Activated B cell treated with CpG ODN at 0.5 μM for 24 hours (primary cell): ENCODE data around the gene GGACT. TPM values are rescaled to one million over a fixed set of nuclear protein-coding genes. Genes with fewer than 3 reads are reported as not detected.

Source experiments
- ATAC-seq: fragments of 200-7000 bp; cut with Tn5 transposase; one replicate; pipeline ENCODE4 v1.10.0; 2021; ENCODE audit warnings: low read depth, mild to moderate bottlenecking, moderate library complexity
- CTCF ChIA-PET: fragments of 350-600 bp; sonication (Branson Sonifier 250); formaldehyde crosslinking; loops from one replicate; lab custom pipeline; 2021; ENCODE audit warnings: antibody characterized with exemption; lab: Charles Lee
- POLR2A ChIA-PET: fragments of 350-600 bp; sonication (Branson Sonifier 250); formaldehyde crosslinking; loops from one replicate; lab custom pipeline; 2021; ENCODE audit warnings: antibody characterized with exemption; lab: Charles Lee
- DNase-seq: peaks from one replicate; pipeline ENCODE4 v3.0.0; 2022
- H3K27ac Mint-ChIP-seq: one replicate; pipeline ENCODE4 v1.8.0; 2020; ENCODE audit warnings: mixed read lengths
- H3K27me3 Mint-ChIP-seq: one replicate; pipeline ENCODE4 v1.8.0; 2021; ENCODE audit warnings: mixed read lengths
- H3K36me3 Mint-ChIP-seq: one replicate; pipeline ENCODE4 v1.8.0; 2021; ENCODE audit warnings: low read depth, mixed read lengths
- H3K4me1 Mint-ChIP-seq: one replicate; pipeline ENCODE4 v1.8.0; 2021; ENCODE audit warnings: mixed read lengths
- H3K4me3 Mint-ChIP-seq: one replicate; pipeline ENCODE4 v1.8.0; 2020; ENCODE audit warnings: mild to moderate bottlenecking, mixed read lengths
- H3K9me3 Mint-ChIP-seq: one replicate; pipeline ENCODE4 v1.8.0; 2020; ENCODE audit warnings: mixed read lengths
- intact Hi-C: fragments of 100-400 bp; cut with micrococcal nuclease; formaldehyde crosslinking; loops from one replicate; pipeline ENCODE4 v1.15.1; 2024
- total RNA-seq: library from RNA; stranded (reverse); gene quantifications from 2 replicates; pipeline ENCODE4 v1.2.3, GENCODE V29; 2022
- TF ChIP-seq, protein P1 (sequence below): fragments of 200-600 bp; IDR thresholded peaks from one replicate; pipeline ENCODE4 v1.8.0; 2022; ENCODE audit warnings: antibody characterized with exemption, mild to moderate bottlenecking

GGACT gene
- total RNA-seq, 1 donor from 2014 or later: 6.5 TPM

DNA sequence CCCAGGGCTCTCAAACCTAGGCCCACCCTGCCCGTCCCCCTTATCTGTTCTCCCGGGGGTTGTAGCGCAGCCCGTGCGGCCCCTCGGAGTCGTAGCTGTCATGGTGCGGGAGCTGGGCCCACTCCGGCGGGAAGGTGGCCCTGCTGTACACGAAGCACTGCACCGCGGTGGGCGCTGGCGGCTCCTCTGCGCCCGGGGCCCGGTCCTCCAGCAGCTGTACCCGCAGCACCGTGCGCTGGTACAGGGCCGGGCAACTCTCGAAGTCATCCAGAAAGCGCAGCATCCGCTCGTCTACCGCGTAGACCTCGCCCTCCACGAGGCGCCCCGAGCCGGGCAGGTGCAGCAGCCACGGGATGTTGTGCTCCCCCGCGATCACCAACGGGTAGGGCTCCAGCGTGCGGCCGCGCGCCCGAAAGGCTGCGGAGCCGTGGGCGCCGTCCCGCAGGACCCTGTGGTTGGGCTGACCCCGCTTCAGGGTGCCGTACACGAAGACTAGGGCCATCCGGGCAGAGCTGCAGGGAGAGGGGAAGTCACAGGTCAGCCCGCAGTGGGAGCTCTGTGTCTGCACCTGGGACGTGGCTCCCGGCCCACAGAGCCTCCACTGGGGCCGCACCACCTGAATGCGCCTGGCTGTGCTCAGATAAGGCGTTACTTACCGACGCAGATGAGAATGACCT is 56.4 kb downstream of the GGACT start:
- CTCF ChIA-PET: no interaction called here
- TF ChIP-seq, protein P1, sequence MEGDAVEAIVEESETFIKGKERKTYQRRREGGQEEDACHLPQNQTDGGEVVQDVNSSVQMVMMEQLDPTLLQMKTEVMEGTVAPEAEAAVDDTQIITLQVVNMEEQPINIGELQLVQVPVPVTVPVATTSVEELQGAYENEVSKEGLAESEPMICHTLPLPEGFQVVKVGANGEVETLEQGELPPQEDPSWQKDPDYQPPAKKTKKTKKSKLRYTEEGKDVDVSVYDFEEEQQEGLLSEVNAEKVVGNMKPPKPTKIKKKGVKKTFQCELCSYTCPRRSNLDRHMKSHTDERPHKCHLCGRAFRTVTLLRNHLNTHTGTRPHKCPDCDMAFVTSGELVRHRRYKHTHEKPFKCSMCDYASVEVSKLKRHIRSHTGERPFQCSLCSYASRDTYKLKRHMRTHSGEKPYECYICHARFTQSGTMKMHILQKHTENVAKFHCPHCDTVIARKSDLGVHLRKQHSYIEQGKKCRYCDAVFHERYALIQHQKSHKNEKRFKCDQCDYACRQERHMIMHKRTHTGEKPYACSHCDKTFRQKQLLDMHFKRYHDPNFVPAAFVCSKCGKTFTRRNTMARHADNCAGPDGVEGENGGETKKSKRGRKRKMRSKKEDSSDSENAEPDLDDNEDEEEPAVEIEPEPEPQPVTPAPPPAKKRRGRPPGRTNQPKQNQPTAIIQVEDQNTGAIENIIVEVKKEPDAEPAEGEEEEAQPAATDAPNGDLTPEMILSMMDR: no peak
- ATAC-seq (no peak), DNase-seq (no peak)
- no peaks in the 10 kb centered on the region for H3K9me3 Mint-ChIP-seq
- POLR2A ChIA-PET: no interaction called here
- intact Hi-C loops: no loop called here
- H3K27me3 Mint-ChIP-seq: no peaks in the 10 kb centered on the region
- no peak overlapping the region for H3K27ac Mint-ChIP-seq
- H3K4me3 Mint-ChIP-seq: no peak overlapping the region
- H3K36me3 Mint-ChIP-seq: peaks cover 18% of the 10 kb centered on the region
- H3K4me1 Mint-ChIP-seq: no peaks in the 10 kb centered on the region

DNA sequence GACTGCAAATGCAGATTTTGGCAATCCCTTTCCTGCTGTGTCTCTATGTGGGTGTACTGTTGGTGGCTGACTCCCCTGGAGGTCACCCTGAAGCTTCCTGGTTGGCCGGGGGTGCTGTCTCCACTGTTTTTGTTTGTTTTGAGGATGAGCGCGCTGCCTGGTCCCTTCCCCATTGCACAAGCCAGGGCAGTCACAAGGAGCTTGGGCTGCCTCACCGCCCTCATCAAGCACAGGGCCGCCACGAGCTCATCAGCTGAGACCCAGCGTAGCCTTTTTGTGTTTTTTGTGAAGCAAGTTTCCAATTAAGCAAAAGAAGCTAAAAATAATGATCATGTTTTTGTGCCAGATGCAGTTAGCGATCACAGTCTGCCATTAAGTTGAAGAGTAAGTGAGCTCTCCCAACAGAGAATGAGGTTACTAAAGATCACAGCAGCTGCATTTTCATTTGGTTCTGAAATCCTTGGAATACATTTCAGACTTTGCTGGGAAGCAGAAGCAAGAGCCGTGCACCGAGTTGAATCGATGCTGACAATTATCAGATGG is 57.8 kb downstream of the GGACT start:
- Mint-ChIP-seq H3K36me3 (peaks cover 18% of the 10 kb centered on the region), H3K4me3 (no peak overlapping the region), H3K27me3 (no peaks in the 10 kb centered on the region), H3K27ac (no peak overlapping the region), H3K9me3 (no peaks in the 10 kb centered on the region), H3K4me1 (no peaks in the 10 kb centered on the region)
- no peak for DNase-seq
- no peak for ATAC-seq
- intact Hi-C loops: no loop called here
- CTCF ChIA-PET: interaction anchor here (1.1 kb wide), 1 partner anchor 16 kb away, joined by 3 read pairs; no protein-coding TSS in a partner anchor
- TF ChIP-seq, protein P1: no peak
- POLR2A ChIA-PET: interaction anchor here (0.6 kb wide), 1 partner anchor 915 kb away, joined by 7 read pairs; no protein-coding TSS in a partner anchor

DNA sequence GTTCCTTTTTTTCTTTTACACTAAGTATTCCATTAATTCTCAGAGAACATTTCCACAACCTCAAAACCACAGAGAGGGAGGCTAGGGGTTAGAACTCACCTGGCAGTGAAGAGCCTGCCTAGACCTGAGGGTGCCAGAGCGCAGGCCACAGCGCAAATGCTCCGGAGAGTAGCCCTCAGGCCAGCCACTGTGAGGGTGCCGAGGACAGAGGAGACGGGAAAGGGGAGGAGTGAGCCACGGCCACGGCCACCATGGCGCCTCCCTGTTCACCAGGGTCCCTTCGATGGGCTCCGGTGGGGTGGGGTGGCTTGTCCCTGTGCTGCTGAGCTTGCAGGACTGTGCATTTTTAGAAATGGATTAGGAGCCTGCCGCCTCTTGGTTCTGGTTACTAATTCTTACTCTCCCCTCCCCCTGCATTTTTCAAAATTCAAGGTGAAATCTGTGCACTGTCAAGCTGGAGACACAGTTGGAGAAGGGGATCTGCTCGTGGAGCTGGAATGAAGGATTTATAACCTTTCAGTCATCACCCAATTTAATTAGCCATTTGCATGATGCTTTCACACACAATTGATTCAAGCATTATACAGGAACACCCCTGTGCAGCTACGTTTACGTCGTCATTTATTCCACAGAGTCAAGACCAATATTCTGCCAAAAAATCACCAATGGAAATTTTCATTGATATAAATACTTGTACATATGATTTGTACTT is 58.8 kb downstream of the GGACT start:
- ATAC-seq (no peak), DNase-seq (no peak)
- H3K4me1 Mint-ChIP-seq: no peaks in the 10 kb centered on the region
- H3K27ac Mint-ChIP-seq: no peak overlapping the region
- H3K36me3 Mint-ChIP-seq: peaks cover 18% of the 10 kb centered on the region
- POLR2A ChIA-PET: no interaction called here
- no peaks in the 10 kb centered on the region for H3K27me3 Mint-ChIP-seq
- CTCF ChIA-PET: interaction anchor here (1.1 kb wide), 1 partner anchor 15 kb away, joined by 3 read pairs; no protein-coding TSS in a partner anchor
- H3K9me3 Mint-ChIP-seq: no peaks in the 10 kb centered on the region
- intact Hi-C loops: no loop called here
- H3K4me3 Mint-ChIP-seq: no peak overlapping the region
- TF ChIP-seq, protein P1: no peak

DNA sequence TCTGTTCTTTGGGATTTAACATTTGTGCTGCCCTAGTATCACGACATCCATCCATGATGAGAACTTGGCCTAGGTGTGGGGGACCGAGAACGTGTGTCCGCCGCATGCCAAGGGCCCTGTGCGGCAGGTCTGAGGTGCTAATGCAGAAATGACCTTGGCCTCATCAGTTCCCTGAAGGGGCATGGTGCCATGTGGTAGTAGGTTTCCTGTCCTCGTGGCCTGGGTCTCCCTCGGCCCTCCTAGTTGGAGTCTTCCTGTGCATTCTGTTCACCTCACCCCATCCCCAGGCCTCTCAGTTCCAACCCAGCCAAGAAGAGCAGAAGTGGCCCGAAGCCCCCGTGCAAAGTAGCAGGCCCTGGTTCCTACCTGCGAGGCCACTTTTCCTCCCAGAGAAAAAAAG is 59.8 kb downstream of the GGACT start:
- ChIA-PET POLR2A (no interaction called here), CTCF (no interaction called here)
- ATAC-seq (no peak), DNase-seq (no peak)
- TF ChIP-seq, protein P1: no peak
- intact Hi-C loops: no loop called here
- Mint-ChIP-seq H3K9me3 (no peaks in the 10 kb centered on the region), H3K4me1 (no peaks in the 10 kb centered on the region), H3K4me3 (no peak overlapping the region), H3K27ac (no peak overlapping the region), H3K27me3 (no peaks in the 10 kb centered on the region), H3K36me3 (peaks cover 19% of the 10 kb centered on the region)

DNA sequence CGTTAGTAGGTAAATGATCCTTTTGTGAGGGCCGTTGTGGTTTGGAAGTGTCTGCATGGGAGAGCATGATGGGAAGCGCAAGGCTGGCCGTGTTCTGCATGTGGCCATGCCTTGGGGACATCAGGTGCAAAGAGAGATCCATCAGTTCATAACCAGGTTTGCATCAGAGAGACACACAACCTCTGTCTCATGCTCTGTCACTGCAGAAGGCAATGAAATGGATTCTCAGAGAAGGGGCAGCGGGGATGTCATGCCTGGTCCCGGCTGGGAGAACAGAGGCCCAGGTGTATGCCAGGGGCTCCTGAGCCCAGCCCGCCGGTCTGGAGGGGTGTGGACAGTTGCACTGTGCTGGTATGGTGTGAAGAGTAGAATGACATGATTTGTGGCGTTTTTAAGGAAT is 60.2 kb downstream of the GGACT start:
- Mint-ChIP-seq H3K27me3 (no peaks in the 10 kb centered on the region), H3K9me3 (no peaks in the 10 kb centered on the region), H3K27ac (no peak overlapping the region), H3K36me3 (peaks cover 19% of the 10 kb centered on the region), H3K4me1 (no peaks in the 10 kb centered on the region), H3K4me3 (no peak overlapping the region)
- ChIA-PET POLR2A (no interaction called here), CTCF (no interaction called here)
- DNase-seq: no peak
- intact Hi-C loops: no loop called here
- TF ChIP-seq, protein P1: no peak
- ATAC-seq: no peak
